GM12878 (cell line): ENCODE results near the gene CDPF1. TPM values are rescaled to one million over a fixed set of nuclear protein-coding genes. Genes with fewer than 3 reads are reported as not detected.

Experiments used
- ATAC-seq: fragments of 200-7000 bp; cut with Tn5 transposase; 3 replicates; pipeline ENCODE4 v1.9.1; 2020; ENCODE audit warnings: mild to moderate bottlenecking, moderate library complexity
- BruUV-seq: library from RNA; stranded (reverse); fragments of 400-500 nt; replicated peaks from 2 replicates; lab custom pipeline; 2021; lab: Mats Ljungman, UMichigan
- CTCF ChIA-PET: fragments of 300-600 bp; sonication (Branson Sonifier 250); formaldehyde crosslinking; extraction: SDS; loops from one replicate; lab custom pipeline; 2021; ENCODE audit warnings: inconsistent platforms; lab: Yijun Ruan, JAX
- POLR2A ChIA-PET: fragments of 350-600 bp; formaldehyde crosslinking; extraction: SDS; loops from one replicate; lab custom pipeline; 2021; ENCODE audit warnings: inconsistent platforms; lab: Charles Lee
- RAD21 ChIA-PET: fragments of 300-600 bp; sonication (Branson Sonifier 250); formaldehyde crosslinking; loops from one replicate; lab custom pipeline; 2023; ENCODE audit warnings: antibody characterized with exemption; ENCODE audit not compliant: unreplicated experiment; lab: Charles Lee
- SMC1A ChIA-PET: fragments of 300-600 bp; sonication (Branson Sonifier 250); formaldehyde crosslinking; loops from one replicate; lab custom pipeline; 2023; ENCODE audit not compliant: unreplicated experiment, uncharacterized antibody; lab: Charles Lee
- DNase-seq: peaks from one replicate; pipeline ENCODE4 v3.0.0-alpha.2; 2011; ENCODE audit warnings: low read depth, low spot score
- FAIRE-seq: peaks from 3 replicates; lab custom pipeline; 2011; peaks lifted over from hg19 to GRCh38; lab: Jason Lieb, UNC
- H2AFZ ChIP-seq: 2 replicates; pipeline ENCODE4 v1.6.0; 2011; ENCODE audit warnings: low read depth, low read length, control low read depth; ENCODE audit not compliant: control insufficient read depth
- H3K27ac ChIP-seq: 2 replicates; pipeline ENCODE4 v1.5.1; 2011; ENCODE audit warnings: control low read depth; ENCODE audit not compliant: control insufficient read depth, insufficient read depth
- H3K27me3 ChIP-seq, 2 experiments: replicated peaks in 1 of 2; 2 replicates each; pipeline versions ENCODE4 v1.6.0 to v1.6.1; 2011; ENCODE audit warnings: low read length in 1 of 2; ENCODE audit not compliant: control insufficient read depth in 2 of 2, insufficient read depth in 2 of 2
- H3K36me3 ChIP-seq, 2 experiments: 2 replicates each; pipeline ENCODE4 v1.5.1; 2011; ENCODE audit warnings: low read length in 1 of 2; ENCODE audit not compliant: control insufficient read depth in 2 of 2, insufficient read depth in 2 of 2
- H3K4me1 ChIP-seq: 2 replicates; pipeline ENCODE4 v1.6.1; 2011; ENCODE audit warnings: mild to moderate bottlenecking, low read length, moderate library complexity, mixed read lengths; ENCODE audit not compliant: control insufficient read depth, insufficient read depth
- H3K4me2 ChIP-seq: 2 replicates; pipeline ENCODE4 v1.6.0; 2011; ENCODE audit warnings: control low read depth; ENCODE audit not compliant: control insufficient read depth, insufficient read depth
- H3K4me3 ChIP-seq: fragments of 200-600 bp; sonication (generic); 2 replicates; pipeline ENCODE4 v1.5.1; 2016
- H3K79me2 ChIP-seq: 2 replicates; pipeline ENCODE4 v1.6.0; 2011; ENCODE audit warnings: low read length; ENCODE audit not compliant: control insufficient read depth, insufficient read depth
- H3K9ac ChIP-seq: 2 replicates; pipeline ENCODE4 v1.8.0; 2011; ENCODE audit warnings: low read length, control low read depth, mixed read lengths; ENCODE audit not compliant: control insufficient read depth, insufficient read depth
- H3K9me3 ChIP-seq: replicated peaks from 3 replicates; pipeline ENCODE4 v1.5.1; 2011; ENCODE audit warnings: mild to moderate bottlenecking, low read length; ENCODE audit not compliant: control insufficient read depth, insufficient read depth
- H4K20me1 ChIP-seq: 2 replicates; pipeline ENCODE4 v1.6.0; 2011; ENCODE audit not compliant: control insufficient read depth, insufficient read depth
- EGR1 ChIP-seq, 2 experiments: IDR thresholded peaks; 1 replicate in 1 of 2; 2 replicates in 1 of 2; pipeline ENCODE4 v1.6.1; 2011 to 2012; ENCODE audit warnings: low read depth in 2 of 2, low read length in 2 of 2, borderline replicate concordance in 1 of 2, mild to moderate bottlenecking in 1 of 2, moderate library complexity in 1 of 2
- MYB ChIP-seq: fragments of 150-350 bp; IDR thresholded peaks from 2 replicates; pipeline ENCODE4 v1.6.1; 2014; ENCODE audit warnings: mild to moderate bottlenecking, low read depth, low read length, borderline replicate concordance
- MYC ChIP-seq: IDR thresholded peaks from 2 replicates; pipeline ENCODE4 v1.6.1; 2011; ENCODE audit warnings: mild to moderate bottlenecking, low read length, moderate library complexity, inconsistent platforms; ENCODE audit not compliant: insufficient read depth, insufficient replicate concordance, insufficient read length, severe bottlenecking
- NRF1 ChIP-seq: conservative IDR thresholded peaks from 2 replicates; pipeline ENCODE4 v1.6.1; 2011; ENCODE audit warnings: mild to moderate bottlenecking, low read depth, low read length, improper control_type of control experiment
- RAD21 ChIP-seq: IDR thresholded peaks from 2 replicates; pipeline ENCODE4 v1.6.1; 2011; ENCODE audit warnings: mild to moderate bottlenecking, low read depth, low read length, moderate library complexity; ENCODE audit not compliant: insufficient read depth
- SIX5 ChIP-seq: IDR thresholded peaks from 2 replicates; pipeline ENCODE4 v1.6.1; 2011; ENCODE audit warnings: mild to moderate bottlenecking, low read depth, low read length, moderate library complexity; ENCODE audit not compliant: severe bottlenecking
- SREBF1 ChIP-seq: IDR thresholded peaks from 2 replicates; pipeline ENCODE4 v1.6.1; 2012; ENCODE audit warnings: mild to moderate bottlenecking, low read length
- STAT1 ChIP-seq: fragments of 450-650 bp; conservative IDR thresholded peaks from 2 replicates; pipeline ENCODE4 v1.6.1; 2014; ENCODE audit warnings: antibody characterized with exemption, mild to moderate bottlenecking
- TARDBP ChIP-seq: IDR thresholded peaks from 2 replicates; pipeline ENCODE4 v1.6.1; 2016; ENCODE audit warnings: borderline replicate concordance
- WGBS: methylation state at CpG from one replicate; pipeline ENCODE4 v1.1.6; 2016; ENCODE audit warnings: low lambda C conversion rate; ENCODE audit not compliant: insufficient replicate concordance, insufficient coverage; ENCODE audit errors: missing lambda C conversion rate; 5-methylcytosine and 5-hydroxymethylcytosine counted together
- in situ Hi-C: fragments of 300-500 bp; cut with MboI; formaldehyde crosslinking; loops from 9 replicates; pipeline ENCODE4 v1.14.3; 2018; ENCODE audit warnings: mixed read lengths
- intact Hi-C: fragments of 100-400 bp; cut with micrococcal nuclease; formaldehyde crosslinking; loops from one replicate; pipeline ENCODE4 v1.14.2; 2022; ENCODE audit not compliant: unreplicated experiment
- polyA plus RNA-seq, 11 experiments: library from polyadenylated mRNA; depleted of rRNA in 4 of 11; unstranded in 6 of 11; stranded (reverse) in 5 of 11; fragments of >200 nt; fragmentation: Nextera tagmentation in 4 of 11; fragmentation: Illumina TruSeq in 1 of 11; extraction: Ambion mirVana in 4 of 11; extraction: Trizol in 1 of 11; gene quantifications; 1 replicate in 1 of 11; 2 replicates in 10 of 11; pipeline versions ENCODE4 v1.2.1 to v1.2.3, GENCODE V29; 2011 to 2016; ENCODE audit warnings: inconsistent platforms in 2 of 11, missing spikeins in 2 of 11, low read depth in 1 of 11
- total RNA-seq, 4 experiments: library from RNA; depleted of rRNA in 3 of 4; stranded (reverse); fragments of >200 nt in 3 of 4; fragmentation: Illumina TruSeq in 1 of 4; extraction: Trizol in 1 of 4; gene quantifications; 2 replicates each; pipeline versions ENCODE4 v1.2.1 to v1.2.3, GENCODE V29; 2013 to 2021
- TF ChIP-seq, protein P1 (sequence below): fragments of 150-350 bp; IDR thresholded peaks from 2 replicates; pipeline ENCODE4 v1.6.1; 2014; ENCODE audit warnings: mild to moderate bottlenecking, low read depth, low read length

CDPF1 gene
- total and polyA plus RNA-seq, 10 of the 15 experiments (the other 5 are each of a cell fraction or from before 2014, with no cell fraction given): 1.0 to 22.4 (median 7.9) TPM

- H3K27me3 ChIP-seq: no peaks in the 10 kb centered on the region
- no peak overlapping the region for H3K27ac ChIP-seq
- ChIA-PET CTCF (no interaction called here), RAD21 (interaction anchor here (0.7 kb wide), 1 partner anchor 43 kb away, joined by 5 read pairs; no protein-coding TSS in a partner anchor), POLR2A (no interaction called here)
- no peak for ATAC-seq
- FAIRE-seq: no peak
- peaks cover 17% of the 10 kb centered on the region for H3K79me2 ChIP-seq
- H3K36me3 ChIP-seq: peaks cover 10 to 17% of the 10 kb centered on the region in 2 experiments
- H3K9ac ChIP-seq: no peak overlapping the region
- no peak for DNase-seq
- WGBS: 98% methylated on average over 3 of the region's 3 CpGs
- H3K4me2 ChIP-seq: no peak overlapping the region
- no peaks in the 10 kb centered on the region for H3K9me3 ChIP-seq
- no peak overlapping the region for H3K4me3 ChIP-seq
- TF ChIP-seq RAD21 (no peak), MYC (no peak), EGR1 (IDR thresholded peaks at IDR 0.05; ENCODE audit: borderline replicate concordance in 1 of 2, low read depth in 2 of 2, low read length in 2 of 2) (no peak), TARDBP (no peak), SREBF1 (no peak), STAT1 (no peak), MYB (no peak), NRF1 (no peak), SIX5 (no peak)
- TF ChIP-seq, protein P1, sequence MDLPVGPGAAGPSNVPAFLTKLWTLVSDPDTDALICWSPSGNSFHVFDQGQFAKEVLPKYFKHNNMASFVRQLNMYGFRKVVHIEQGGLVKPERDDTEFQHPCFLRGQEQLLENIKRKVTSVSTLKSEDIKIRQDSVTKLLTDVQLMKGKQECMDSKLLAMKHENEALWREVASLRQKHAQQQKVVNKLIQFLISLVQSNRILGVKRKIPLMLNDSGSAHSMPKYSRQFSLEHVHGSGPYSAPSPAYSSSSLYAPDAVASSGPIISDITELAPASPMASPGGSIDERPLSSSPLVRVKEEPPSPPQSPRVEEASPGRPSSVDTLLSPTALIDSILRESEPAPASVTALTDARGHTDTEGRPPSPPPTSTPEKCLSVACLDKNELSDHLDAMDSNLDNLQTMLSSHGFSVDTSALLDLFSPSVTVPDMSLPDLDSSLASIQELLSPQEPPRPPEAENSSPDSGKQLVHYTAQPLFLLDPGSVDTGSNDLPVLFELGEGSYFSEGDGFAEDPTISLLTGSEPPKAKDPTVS: no peak
- TF ChIP-seq, all 136 proteins: peak for 0
- no TSS peak for BruUV-seq
- in situ Hi-C loops: no loop called here
- Histone ChIP-seq H3K4me1 (peaks cover 18% of the 10 kb centered on the region), H4K20me1 (no peaks in the 10 kb centered on the region), H2AFZ (no peak overlapping the region)
- SMC1A ChIA-PET: interaction anchor here (1.5 kb wide), 1 partner anchor 128 kb away, joined by 6 read pairs; no protein-coding TSS in a partner anchor
- intact Hi-C loops: no loop called here
Measured at GRCh38 chr22:46286006-46286405, 35.9 kb upstream of the CDPF1 start.
